ENCODE measurements around the gene CASQ1. TPM values are rescaled to one million over a fixed set of nuclear protein-coding genes. Genes with fewer than 3 reads are reported as not detected.

The CASQ1 gene
- total RNA-seq, 1 donor from 2014 or later: 27.0 TPM

GRCh38 chr1:160193091-160193819 lies 2.9 kb downstream of the CASQ1 start:
- DNase-seq (ENCODE audit: missing footprints) (peak; percentile 90), ATAC-seq (peak; percentile 87)
- intact Hi-C loops (cut with DNase I): loop anchor here (1.0 to 2.0 kb wide), 4 partner anchors 26 to 98 kb away; no protein-coding TSS in a partner anchor

DNA sequence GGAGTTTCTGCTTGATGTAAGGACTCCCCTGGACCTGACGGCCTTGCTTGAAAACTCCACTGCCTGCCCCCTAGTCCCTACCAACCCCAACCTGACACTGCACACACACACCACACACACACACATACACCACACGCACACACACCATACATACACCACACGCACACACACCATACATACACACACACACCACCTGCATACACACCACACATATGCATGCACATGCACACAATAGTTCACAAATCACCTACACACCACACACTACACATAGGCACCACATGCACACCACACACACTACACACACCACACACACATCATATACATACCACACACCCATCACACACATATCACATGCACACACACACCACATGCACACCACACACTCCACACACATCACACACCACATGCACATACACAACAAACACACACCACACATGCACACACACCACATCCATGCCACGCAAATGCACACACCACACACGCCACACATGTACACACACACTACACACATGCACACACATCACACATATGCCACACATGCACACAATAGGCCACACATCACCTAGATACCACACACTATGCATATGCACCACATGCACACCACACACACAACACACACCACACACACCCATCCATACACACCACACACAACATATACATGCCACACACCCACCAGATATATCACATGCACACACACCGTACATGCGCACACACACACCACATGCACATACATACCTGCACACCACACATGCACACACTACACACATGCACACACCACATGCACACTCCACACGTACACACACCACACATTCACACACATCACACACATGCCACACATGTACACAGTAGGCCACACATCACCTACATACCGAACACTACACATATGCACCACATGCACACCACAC lies 3.7 kb downstream of the CASQ1 start:
- no peak for DNase-seq (ENCODE audit: missing footprints)
- ATAC-seq: no peak
- intact Hi-C loops (cut with DNase I): loop anchor here (1.0 to 2.0 kb wide), 4 partner anchors 25 to 97 kb away; no protein-coding TSS in a partner anchor

DNA sequence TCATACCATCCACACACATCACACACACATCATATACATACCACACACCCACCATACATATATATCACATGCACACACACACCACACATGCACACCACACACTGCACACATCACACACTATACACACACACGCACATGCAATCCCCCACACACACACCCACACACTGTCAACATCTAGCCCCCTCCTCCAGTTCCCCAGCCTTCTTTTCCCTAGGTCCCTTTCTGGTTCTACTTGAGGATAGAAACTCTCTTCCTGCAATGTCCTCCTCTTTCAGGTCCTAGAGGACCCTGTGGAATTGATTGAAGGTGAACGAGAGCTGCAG lies 4.3 kb downstream of the CASQ1 start:
- no peak for DNase-seq (ENCODE audit: missing footprints)
- intact Hi-C loops (cut with DNase I): no loop called here
- ATAC-seq: no peak

DNA sequence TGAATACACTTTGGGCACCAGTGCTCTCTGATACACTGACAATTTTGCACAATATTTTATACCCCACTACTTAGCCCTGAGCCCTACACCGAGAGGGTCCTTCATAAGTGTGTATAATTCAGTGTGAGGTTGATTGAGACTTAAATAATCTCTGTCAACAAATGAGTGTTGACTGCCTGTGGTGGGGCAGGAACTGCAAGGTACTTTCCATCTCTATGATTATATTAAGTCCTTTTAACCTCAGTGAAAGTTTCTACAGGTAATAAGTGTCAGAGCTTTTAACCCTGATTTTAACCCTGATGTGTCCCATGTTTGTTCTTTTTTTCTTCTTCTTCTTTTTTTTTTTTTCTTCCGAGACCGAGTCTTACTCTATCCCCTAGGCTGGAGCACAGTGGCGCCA lies 5.8 kb downstream of the CASQ1 start:
- DNase-seq (ENCODE audit: missing footprints) (no peak), ATAC-seq (no peak)
- intact Hi-C loops (cut with DNase I): no loop called here

DNA sequence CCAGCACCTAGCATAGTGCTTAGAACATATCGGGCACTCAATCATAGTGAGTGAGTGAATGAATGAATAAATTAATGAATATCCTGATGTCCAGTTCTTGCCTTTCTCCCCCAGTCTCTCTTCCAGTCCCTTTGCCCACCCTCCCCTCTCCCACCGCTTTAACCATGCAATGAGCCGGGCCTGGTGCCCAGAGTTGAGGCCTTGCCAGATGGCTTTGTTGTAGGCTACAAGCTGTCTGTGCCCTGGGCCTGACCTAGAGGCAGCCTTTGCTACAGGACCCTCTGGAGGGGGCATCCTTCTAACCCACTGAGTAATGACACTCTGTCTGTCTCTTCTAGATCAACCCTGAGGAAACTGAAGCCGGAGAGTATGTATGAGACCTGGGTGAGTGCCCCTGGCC lies 6.9 kb downstream of the CASQ1 start:
- intact Hi-C loops (cut with DNase I): no loop called here
- no peak for DNase-seq (ENCODE audit: missing footprints)

DNA sequence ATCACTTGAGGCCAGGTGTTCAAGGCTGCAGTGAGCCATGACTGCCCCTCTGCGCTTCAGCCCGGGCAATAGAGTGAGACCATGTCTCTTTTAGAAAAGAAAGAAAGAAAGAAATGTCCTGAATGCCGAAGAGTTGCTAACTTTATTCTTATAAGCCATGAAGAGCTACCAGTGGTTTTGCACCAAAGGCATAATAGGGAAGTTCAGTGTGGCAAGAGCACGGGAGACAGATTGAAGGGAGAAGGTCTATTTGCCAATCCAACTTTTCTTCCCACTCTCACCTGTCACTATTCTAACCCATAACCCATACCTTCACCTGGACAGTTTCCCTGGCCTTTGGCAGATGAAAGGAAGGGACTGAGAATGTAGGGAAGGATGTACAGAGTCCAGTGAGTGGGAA lies 10.4 kb downstream of the CASQ1 start:
- DNase-seq (ENCODE audit: missing footprints): no peak
- ATAC-seq: no peak

More for the DNA sequence above, 6.9 kb downstream of the CASQ1 start:
- no peak for ATAC-seq

GRCh38 chr1:160204526-160205241 lies 14.3 kb downstream of the CASQ1 start:
- ATAC-seq: no peak
- no peak for DNase-seq (ENCODE audit: missing footprints)
- intact Hi-C loops (cut with DNase I): loop anchor here (5.0 kb wide), 2 partner anchors 38 to 87 kb away; partner anchors contain the start of gene ATP1A2

More for the DNA sequence above, 10.4 kb downstream of the CASQ1 start:
- intact Hi-C loops (cut with DNase I): no loop called here

DNA sequence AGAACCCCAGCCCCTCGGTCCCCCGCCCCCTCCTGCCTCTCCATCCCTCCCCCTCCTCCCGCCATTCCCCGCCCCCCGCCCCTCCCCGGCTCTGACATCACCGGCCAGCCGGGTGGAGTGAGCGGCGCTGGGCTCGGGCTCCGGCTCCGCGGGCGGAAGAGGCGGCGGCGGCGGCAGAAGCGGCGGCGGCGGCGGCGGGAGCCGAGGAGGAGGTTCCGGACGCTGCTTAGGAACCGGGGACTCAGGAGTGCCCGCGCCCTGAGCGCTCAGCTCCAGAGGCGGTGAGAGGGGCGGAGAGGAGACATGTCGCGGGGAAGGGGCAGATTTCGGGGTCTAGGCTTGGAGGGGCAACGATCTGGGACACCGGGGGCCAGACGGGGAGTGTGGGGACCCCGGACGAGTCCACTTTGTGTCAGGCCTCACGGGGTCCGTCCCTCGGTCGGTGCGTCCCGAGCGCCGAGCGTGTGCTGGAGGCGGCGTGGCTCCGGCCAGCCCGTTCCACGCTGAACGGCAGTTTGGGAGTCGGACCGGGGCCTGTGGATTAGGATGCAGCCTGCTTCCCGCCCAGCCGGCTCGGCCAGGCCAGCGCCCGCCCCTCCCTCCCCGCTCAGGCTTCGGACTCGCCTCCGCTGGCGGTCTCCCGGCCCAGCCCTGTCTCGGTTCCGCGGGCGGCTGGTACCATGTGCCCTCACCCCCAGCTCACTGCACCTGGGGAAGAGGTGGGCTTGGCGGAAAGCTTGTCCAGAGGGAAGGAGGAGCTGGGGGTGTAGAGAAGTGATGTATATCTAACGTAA lies 15.1 kb downstream of the CASQ1 start, which contains the start of gene PEA15:
TSS of gene PEA15 (plus strand) at position 143 of the 794 bp plus-strand sequence. CDS start 6,161 bp downstream, outside the sequence.
- ATAC-seq: peak; percentile 88
- intact Hi-C loops (cut with DNase I): loop anchor here (5.0 kb wide), 2 partner anchors 37 to 88 kb away; partner anchors contain the start of gene ATP1A2
- DNase-seq (ENCODE audit: missing footprints): peak; percentile 86

GRCh38 chr1:160206036-160206389 lies 15.6 kb downstream of the CASQ1 start:
- DNase-seq (ENCODE audit: missing footprints) (no peak), ATAC-seq (peak; percentile 32)
- intact Hi-C loops (cut with DNase I): loop anchor here (5.0 kb wide), 2 partner anchors 36 to 89 kb away; partner anchors contain the start of gene ATP1A2

GRCh38 chr1:160206421-160207117 lies 16.2 kb downstream of the CASQ1 start:
- DNase-seq (ENCODE audit: missing footprints) (no peak), ATAC-seq (no peak)
- intact Hi-C loops (cut with DNase I): loop anchor here (5.0 kb wide), 2 partner anchors 36 to 89 kb away; partner anchors contain the start of gene ATP1A2

DNA sequence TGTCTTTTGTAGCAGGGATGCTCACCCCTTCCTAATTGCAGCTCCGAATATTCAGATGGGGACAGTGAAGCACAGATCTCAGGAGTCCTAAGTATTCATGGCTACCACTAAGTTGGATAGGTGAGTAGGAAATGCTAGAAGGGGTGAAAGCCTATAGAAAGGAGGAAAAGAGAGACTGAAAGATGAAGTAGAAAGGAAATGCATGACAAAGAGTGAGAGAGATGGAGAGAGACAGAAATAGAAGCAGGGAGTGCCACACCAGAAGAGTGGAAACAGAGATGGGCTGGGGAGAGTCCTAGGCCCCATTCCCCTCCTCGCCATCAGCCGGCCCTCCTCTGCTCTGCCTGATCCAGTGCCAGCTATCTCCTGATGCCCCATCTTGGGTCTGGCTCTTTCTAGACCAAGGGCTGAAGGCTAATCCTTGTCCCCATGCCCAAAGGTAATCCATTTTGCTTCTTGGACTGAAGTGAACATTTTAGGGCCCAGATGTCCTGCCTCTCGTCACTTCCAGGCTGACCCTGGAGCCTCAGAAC lies 16.8 kb downstream of the CASQ1 start:
- DNase-seq (ENCODE audit: missing footprints): no peak
- intact Hi-C loops (cut with DNase I): loop anchor here (5.0 kb wide), 2 partner anchors 35 to 90 kb away; partner anchors contain the start of gene ATP1A2
- no peak for ATAC-seq

- intact Hi-C loops (cut with DNase I): loop anchor here (5.0 kb wide), 2 partner anchors 34 to 91 kb away; partner anchors contain the start of gene ATP1A2
- DNase-seq (ENCODE audit: missing footprints) (no peak), ATAC-seq (no peak)
Observed at GRCh38 chr1:160207771-160208556, 17.6 kb downstream of the CASQ1 start.

GRCh38 chr1:160208557-160209320 lies 18.4 kb downstream of the CASQ1 start:
- intact Hi-C loops (cut with DNase I): loop anchor here (5.0 kb wide), 2 partner anchors 34 to 91 kb away; partner anchors contain the start of gene ATP1A2
- ATAC-seq: no peak

GRCh38 chr1:160209321-160210046 lies 19.1 kb downstream of the CASQ1 start:
- ATAC-seq (peak; percentile 75), DNase-seq (ENCODE audit: missing footprints) (no peak)
- intact Hi-C loops (cut with DNase I): loop anchor here (5.0 kb wide), 2 partner anchors 33 to 92 kb away; partner anchors contain the start of gene ATP1A2

More at GRCh38 chr1:160208557-160209320, 18.4 kb downstream of the CASQ1 start:
- DNase-seq (ENCODE audit: missing footprints): no peak

GRCh38 chr1:160210561-160210960 lies 20.2 kb downstream of the CASQ1 start:
- intact Hi-C loops (cut with DNase I): no loop called here
- DNase-seq (ENCODE audit: missing footprints) (no peak), ATAC-seq (no peak)

Data from Right ventricle myocardium inferior (tissue), 1 donor.